Keratinocyte (primary cell): Measurements from ENCODE around the gene KIAA1191. TPM values are rescaled to one million over a fixed set of nuclear protein-coding genes. Genes with fewer than 3 reads are reported as not detected.

ENCODE experiments used
- DNase-seq: peaks from one replicate; pipeline ENCODE4 v3.0.0-alpha.2; 2011; ENCODE audit warnings: low read depth, missing footprints, low spot score
- FAIRE-seq: peaks from 2 replicates; lab custom pipeline; 2011; peaks lifted over from hg19 to GRCh38; lab: Jason Lieb, UNC
- H2AFZ ChIP-seq: 2 replicates; pipeline ENCODE4 v1.6.0; 2012; ENCODE audit warnings: low read length, control low read depth, inconsistent platforms; ENCODE audit not compliant: control insufficient read depth
- H3K27ac ChIP-seq: 2 replicates; pipeline ENCODE4 v1.5.1; 2011; ENCODE audit warnings: low read length; ENCODE audit not compliant: control insufficient read depth, insufficient read depth
- H3K27me3 ChIP-seq: 3 replicates; pipeline ENCODE4 v1.6.0; 2011; ENCODE audit warnings: low read length; ENCODE audit not compliant: control insufficient read depth, insufficient read depth; ENCODE audit errors: extremely low read depth
- H3K36me3 ChIP-seq, 2 experiments: 2 replicates in 1 of 2; 3 replicates in 1 of 2; pipeline ENCODE4 v1.5.1; 2011; ENCODE audit warnings: low read length in 2 of 2, mild to moderate bottlenecking in 1 of 2; ENCODE audit not compliant: control insufficient read depth in 2 of 2, insufficient read depth in 2 of 2; ENCODE audit errors: extremely low read depth in 1 of 2
- H3K4me1 ChIP-seq: 3 replicates; pipeline ENCODE4 v1.5.1; 2011; ENCODE audit warnings: low read length; ENCODE audit not compliant: control insufficient read depth, insufficient read depth; ENCODE audit errors: extremely low read depth
- H3K4me2 ChIP-seq: 3 replicates; pipeline ENCODE4 v1.6.0; 2011; ENCODE audit warnings: low read depth, low read length; ENCODE audit not compliant: control insufficient read depth, insufficient read depth; ENCODE audit errors: extremely low read depth
- H3K4me3 ChIP-seq, 3 experiments: fragments of 200-600 bp in 1 of 3; sonication (generic) in 1 of 3; 2 replicates in 2 of 3; 3 replicates in 1 of 3; pipeline ENCODE4 v1.5.1; 2011 to 2016; ENCODE audit warnings: low read length in 3 of 3, mild to moderate bottlenecking in 3 of 3, control low read depth in 2 of 3, inconsistent platforms in 1 of 3, low read depth in 1 of 3, mixed read lengths in 1 of 3, mixed run types in 1 of 3, moderate library complexity in 1 of 3; ENCODE audit not compliant: control insufficient read depth in 2 of 3, insufficient read depth in 2 of 3; ENCODE audit errors: extremely low read depth in 1 of 3
- H3K79me2 ChIP-seq: 2 replicates; pipeline ENCODE4 v1.6.0; 2012; ENCODE audit warnings: low read length; ENCODE audit not compliant: control insufficient read depth, insufficient read depth
- H3K9ac ChIP-seq: 3 replicates; pipeline ENCODE4 v1.6.0; 2011; ENCODE audit warnings: low read length; ENCODE audit not compliant: control insufficient read depth, insufficient read depth; ENCODE audit errors: extremely low read depth
- H3K9me1 ChIP-seq: 3 replicates; pipeline ENCODE4 v1.6.0; 2011; ENCODE audit warnings: low read length; ENCODE audit not compliant: control insufficient read depth, insufficient read depth; ENCODE audit errors: extremely low read depth
- H3K9me3 ChIP-seq: 2 replicates; pipeline ENCODE4 v1.5.1; 2012; ENCODE audit warnings: low read depth, low read length; ENCODE audit not compliant: control insufficient read depth
- H4K20me1 ChIP-seq: 3 replicates; pipeline ENCODE4 v1.6.0; 2011; ENCODE audit warnings: low read length; ENCODE audit not compliant: control insufficient read depth, insufficient read depth; ENCODE audit errors: extremely low read depth
- CTCF ChIP-seq, 3 experiments: IDR thresholded peaks in 1 of 3; conservative IDR thresholded peaks in 1 of 3; optimal IDR thresholded peaks in 1 of 3; 2 replicates in 2 of 3; 3 replicates in 1 of 3; pipeline versions ENCODE3 to v1.5.1; 2011; ENCODE audit warnings: low read length in 3 of 3, mild to moderate bottlenecking in 3 of 3, moderate library complexity in 2 of 3, control low read depth in 1 of 3, inconsistent platforms in 1 of 3; ENCODE audit not compliant: insufficient read depth in 2 of 3; ENCODE audit errors: extremely low read depth in 1 of 3
- EZH2 ChIP-seq: IDR thresholded peaks from one replicate; pipeline ENCODE4 v1.6.1; 2012; ENCODE audit warnings: inconsistent platforms, mild to moderate bottlenecking, low read length, moderate library complexity
- dilution Hi-C: fragments of 300-500 bp; cut with MboI; formaldehyde crosslinking; loops from one replicate; pipeline ENCODE4 v1.7.0; 2020; ENCODE audit warnings: low sequenced_read_pairs; ENCODE audit not compliant: extremely low pct_ligation_motif_present
- polyA plus RNA-seq, 5 experiments: library from polyadenylated mRNA; depleted of rRNA in 3 of 5; stranded (reverse) in 3 of 5; stranded (forward) in 1 of 5; unstranded in 1 of 5; fragments of >200 nt; gene quantifications; 1 replicate in 1 of 5; 2 replicates in 3 of 5; 3 replicates in 1 of 5; pipeline versions ENCODE4 v1.2.1 to v1.2.3, GENCODE V29; 2011 to 2012; ENCODE audit warnings: missing spikeins in 2 of 5, low read depth in 1 of 5, low replicate concordance in 1 of 5

The KIAA1191 gene
- polyA plus RNA-seq, 1 donor (not counting 4 experiments of a cell fraction or from before 2014, with no cell fraction given) = 100 TPM

GRCh38 chr5:176381979-176382378 is 20.4 kb upstream of the KIAA1191 start:
- dilution Hi-C loops = no loop called here
- Histone ChIP-seq H3K9me3 (no peaks in the 10 kb centered on the region), H3K4me3 (no peak overlapping the region), H3K4me1 (peaks cover 7% of the 10 kb centered on the region), H3K27me3 (no peaks in the 10 kb centered on the region), H3K36me3 (peaks cover 41 to 54% of the 10 kb centered on the region in 2 experiments), H2AFZ (no peak overlapping the region), H3K27ac (no peak overlapping the region), H3K9ac (no peak overlapping the region), H4K20me1 (peaks cover 6% of the 10 kb centered on the region), H3K9me1 (no peaks in the 10 kb centered on the region), H3K4me2 (no peak overlapping the region), H3K79me2 (peaks cover 21% of the 10 kb centered on the region)
- DNase-seq (no peak), FAIRE-seq (no peak)
- TF ChIP-seq CTCF (optimal IDR thresholded peaks at IDR 0.05 in 1 of 3, IDR thresholded peaks at IDR 0.05 in 1 of 3, conservative IDR thresholded peaks at IDR 0.05 in 1 of 3; ENCODE audit: extremely low read depth in 1 of 3, insufficient read depth in 2 of 3, low read length in 3 of 3) (no peak), EZH2 (no peak)

- Histone ChIP-seq H3K36me3 (peaks cover 38 to 50% of the 10 kb centered on the region in 2 experiments), H3K27ac (no peak overlapping the region), H4K20me1 (peaks cover 3% of the 10 kb centered on the region), H3K9me3 (no peaks in the 10 kb centered on the region), H3K9me1 (no peaks in the 10 kb centered on the region), H3K4me2 (no peak overlapping the region), H3K27me3 (no peaks in the 10 kb centered on the region), H3K9ac (no peak overlapping the region), H2AFZ (no peak overlapping the region), H3K4me1 (peaks cover 2% of the 10 kb centered on the region), H3K4me3 (no peak overlapping the region), H3K79me2 (peaks cover 16% of the 10 kb centered on the region)
- no peak for TF ChIP-seq CTCF (optimal IDR thresholded peaks at IDR 0.05 in 1 of 3, IDR thresholded peaks at IDR 0.05 in 1 of 3, conservative IDR thresholded peaks at IDR 0.05 in 1 of 3; ENCODE audit: extremely low read depth in 1 of 3, insufficient read depth in 2 of 3, low read length in 3 of 3)
- TF ChIP-seq EZH2 = no peak
- FAIRE-seq (no peak), DNase-seq (no peak)
- dilution Hi-C loops = no loop called here
Measured at GRCh38 chr5:176381423-176381822, 19.9 kb upstream of the KIAA1191 start.
